ENCODE data around the gene OR52B6. TPM values are rescaled to one million over a fixed set of nuclear protein-coding genes. Genes with fewer than 3 reads are reported as not detected.

OR52B6 gene
- total and polyA plus RNA-seq, 8 donors, result not detected

- 90 to 97% (median 92%) methylated on average over 11 of the region's 11 CpGs for WGBS, 5 donors
Observed at GRCh38 chr11:5611627-5612026, 30.9 kb downstream of the OR52B6 start.

GRCh38 chr11:5618807-5619206, 38.1 kb downstream of the OR52B6 start:
- intact Hi-C loops (cut with DNase I; ENCODE audit: low total_unique reads), result no loop called here
- TF ChIP-seq POLR2AphosphoS5 (IDR thresholded peaks at IDR 0.05), result no peak
- no peak for TF ChIP-seq CTCF (IDR thresholded peaks at IDR 0.05)
- no peak overlapping the region for H3K4me3 ChIP-seq
- H3K9me3 ChIP-seq, result no peaks in the 10 kb centered on the region
- H3K27ac ChIP-seq, result no peak overlapping the region
- no peaks in the 10 kb centered on the region for H3K27me3 ChIP-seq
- peaks cover 10 to 20% (median 15%) of the 10 kb centered on the region in 4 donors for H3K4me1 ChIP-seq
- DNase-seq, result no peak
- 67 to 77% (median 71%) methylated on average over 3 of the region's 3 CpGs for WGBS, 5 donors
- H3K36me3 ChIP-seq, result no peaks in the 10 kb centered on the region

More at GRCh38 chr11:5611627-5612026, 30.9 kb downstream of the OR52B6 start:
- TF ChIP-seq CTCF (IDR thresholded peaks at IDR 0.05) (no peak), POLR2A (IDR thresholded peaks at IDR 0.05) (no peak), POLR2AphosphoS5 (IDR thresholded peaks at IDR 0.05) (no peak), EP300 (IDR thresholded peaks at IDR 0.05) (no peak)
- no peak for DNase-seq
- Histone ChIP-seq H3K27me3 (no peaks in the 10 kb centered on the region), H3K9me3 (no peaks in the 10 kb centered on the region), H3K4me1 (peaks cover 0 to under 1% (median 0%) of the 10 kb centered on the region in 4 donors), H3K4me3 (no peak overlapping the region), H3K27ac (no peak overlapping the region), H3K36me3 (peaks cover 0 to 17% (median 5%) of the 10 kb centered on the region in 4 donors)
- intact Hi-C loops (cut with DNase I; ENCODE audit: low total_unique reads), result no loop called here

- intact Hi-C loops (cut with DNase I; ENCODE audit: low total_unique reads), result no loop called here
- no peaks in the 10 kb centered on the region for H3K9me3 ChIP-seq
- DNase-seq, result peak in 1 of 2 donors; percentile 38
- H3K4me1 ChIP-seq, result peaks cover 12 to 35% (median 27%) of the 10 kb centered on the region in 4 donors
- no peak overlapping the region for H3K4me3 ChIP-seq
- peak overlapping the region in 2 of 5 donors; percentile 20 to 44 for H3K27ac ChIP-seq
- 27 to 47% (median 40%) methylated on average over 3 of the region's 3 CpGs for WGBS, 5 donors
- no peak for TF ChIP-seq POLR2A (IDR thresholded peaks at IDR 0.05)
- TF ChIP-seq POLR2AphosphoS5 (IDR thresholded peaks at IDR 0.05), result peak in 1 of 3 donors; percentile 41
- no peak for TF ChIP-seq EP300 (IDR thresholded peaks at IDR 0.05)
- TF ChIP-seq CTCF (IDR thresholded peaks at IDR 0.05), result no peak
- no peaks in the 10 kb centered on the region for H3K27me3 ChIP-seq
- no peaks in the 10 kb centered on the region for H3K36me3 ChIP-seq
Observed at GRCh38 chr11:5620651-5621521, 40.2 kb downstream of the OR52B6 start.

- H3K4me1 ChIP-seq, result peaks cover 14 to 40% (median 30%) of the 10 kb centered on the region in 4 donors
- no peak for TF ChIP-seq POLR2A (IDR thresholded peaks at IDR 0.05)
- no peak for TF ChIP-seq POLR2AphosphoS5 (IDR thresholded peaks at IDR 0.05)
- TF ChIP-seq EP300 (IDR thresholded peaks at IDR 0.05), result no peak
- no peak for TF ChIP-seq CTCF (IDR thresholded peaks at IDR 0.05)
- no peak overlapping the region for H3K4me3 ChIP-seq
- no peak for DNase-seq
- H3K9me3 ChIP-seq, result no peaks in the 10 kb centered on the region
- H3K27me3 ChIP-seq, result no peaks in the 10 kb centered on the region
- no peaks in the 10 kb centered on the region for H3K36me3 ChIP-seq
- H3K27ac ChIP-seq, result peak overlapping the region in 1 of 5 donors; percentile 44
- intact Hi-C loops (cut with DNase I; ENCODE audit: low total_unique reads), result no loop called here
Observed at GRCh38 chr11:5621580-5621979, 40.9 kb downstream of the OR52B6 start.

All from stomach (tissue), 9 donors.